Measurements from ENCODE around the gene PIP5K1B. TPM values are rescaled to one million over a fixed set of nuclear protein-coding genes. Genes with fewer than 3 reads are reported as not detected.
A peak's percentile ranks its signal among the peaks of the same experiment; 100 is the strongest.

Gene PIP5K1B
- total and polyA plus RNA-seq, 2 donors (not counting 1 experiment from before 2014, with no cell fraction given) = 11.8 to 24.1 TPM

DNA sequence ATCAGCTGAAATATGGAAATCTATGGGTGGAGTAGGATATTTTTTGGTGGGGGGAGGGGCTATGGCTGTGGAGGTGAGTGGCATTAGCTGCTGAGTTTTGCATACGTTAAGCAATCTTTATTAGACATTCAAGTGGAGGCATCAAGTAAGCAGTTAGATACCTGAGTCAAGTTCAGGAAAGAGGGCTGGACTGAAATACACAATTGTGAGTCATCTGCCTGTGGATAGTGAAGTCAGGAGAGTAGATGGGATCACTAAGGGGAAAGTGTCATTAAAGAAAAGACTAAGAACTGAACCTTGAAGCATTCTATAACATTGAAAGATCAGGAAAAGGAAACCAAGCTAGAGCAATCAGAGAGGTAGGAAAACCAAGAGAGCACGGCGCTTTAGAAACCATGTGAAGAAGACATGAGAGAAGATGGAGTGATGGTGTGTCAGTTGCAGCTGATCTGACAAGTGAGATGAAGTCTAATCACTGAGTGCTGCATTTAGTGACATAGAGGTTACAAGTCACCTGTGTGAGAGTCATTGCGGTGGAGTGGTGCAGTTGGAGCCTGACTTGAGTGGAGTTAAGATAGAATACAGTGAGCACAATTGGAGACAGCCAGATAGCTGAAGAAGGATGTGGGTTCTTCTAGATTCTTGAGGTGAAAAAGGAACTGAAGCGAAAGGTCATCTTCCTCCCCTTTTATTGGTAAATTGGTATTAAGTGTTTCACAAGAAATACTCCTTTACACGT is 88.7 kb downstream of the PIP5K1B start:
- no peaks in the 10 kb centered on the region for H3K27me3 Mint-ChIP-seq
- no peaks in the 10 kb centered on the region for H3K27me3 ChIP-seq (replicated peaks in 1 of 4; ENCODE audit: control extremely low read depth in 1 of 4, control insufficient read depth in 3 of 4, insufficient read depth in 4 of 4, low read length in 3 of 4)
- H3K4me3 Mint-ChIP-seq = no peak overlapping the region
- no peaks in the 10 kb centered on the region for H3K9me3 Mint-ChIP-seq (ENCODE audit: insufficient read depth)
- H3K79me2 ChIP-seq (ENCODE audit: control insufficient read depth, insufficient read depth, low read length) = peaks cover 68% of the 10 kb centered on the region
- peak overlapping the region in 1 of 2 donors; percentile 6 for H3K27ac ChIP-seq (ENCODE audit: low read length in 2 of 2)
- peak overlapping the region; percentile 25 for H3K4me2 ChIP-seq (replicated peaks; ENCODE audit: low read depth, low read length, poor library complexity, severe bottlenecking)
- peak; percentile 67 for ATAC-seq (ENCODE audit: low read depth)
- WGBS (ENCODE audit: insufficient coverage) = 63% methylated on average over 4 of the region's 6 CpGs
- CTCF ChIA-PET = interaction anchor here (0.6 to 1.0 kb wide), 3 partner anchors 9 to 67 kb away, joined by 3 read pairs; no protein-coding TSS in a partner anchor
- DNase-seq = peak; percentile 30
- TF ChIP-seq EZH2 (IDR thresholded peaks at IDR 0.05; ENCODE audit: borderline replicate concordance, insufficient read depth, low read depth, low read length, poor library complexity, severe bottlenecking) = no peak
- TF ChIP-seq, protein P1, sequence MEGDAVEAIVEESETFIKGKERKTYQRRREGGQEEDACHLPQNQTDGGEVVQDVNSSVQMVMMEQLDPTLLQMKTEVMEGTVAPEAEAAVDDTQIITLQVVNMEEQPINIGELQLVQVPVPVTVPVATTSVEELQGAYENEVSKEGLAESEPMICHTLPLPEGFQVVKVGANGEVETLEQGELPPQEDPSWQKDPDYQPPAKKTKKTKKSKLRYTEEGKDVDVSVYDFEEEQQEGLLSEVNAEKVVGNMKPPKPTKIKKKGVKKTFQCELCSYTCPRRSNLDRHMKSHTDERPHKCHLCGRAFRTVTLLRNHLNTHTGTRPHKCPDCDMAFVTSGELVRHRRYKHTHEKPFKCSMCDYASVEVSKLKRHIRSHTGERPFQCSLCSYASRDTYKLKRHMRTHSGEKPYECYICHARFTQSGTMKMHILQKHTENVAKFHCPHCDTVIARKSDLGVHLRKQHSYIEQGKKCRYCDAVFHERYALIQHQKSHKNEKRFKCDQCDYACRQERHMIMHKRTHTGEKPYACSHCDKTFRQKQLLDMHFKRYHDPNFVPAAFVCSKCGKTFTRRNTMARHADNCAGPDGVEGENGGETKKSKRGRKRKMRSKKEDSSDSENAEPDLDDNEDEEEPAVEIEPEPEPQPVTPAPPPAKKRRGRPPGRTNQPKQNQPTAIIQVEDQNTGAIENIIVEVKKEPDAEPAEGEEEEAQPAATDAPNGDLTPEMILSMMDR (IDR thresholded peaks at IDR 0.05) = no peak
- peaks cover 38% of the 10 kb centered on the region for H4K20me1 ChIP-seq (ENCODE audit: control insufficient read depth, insufficient read depth, low read length, poor library complexity, severe bottlenecking)
- peaks cover 21 to 34% of the 10 kb centered on the region in 2 donors for H3K4me1 ChIP-seq (ENCODE audit: control insufficient read depth in 2 of 2, insufficient read depth in 2 of 2, low read length in 2 of 2)
- POLR2A ChIA-PET = interaction anchor here (1.0 kb wide), 1 partner anchor 87 kb away, joined by 3 read pairs; no protein-coding TSS in a partner anchor
- H3K9me3 ChIP-seq (ENCODE audit: control extremely low read depth in 1 of 3, control insufficient read depth in 2 of 3, insufficient read depth in 1 of 3, low read length in 2 of 3) = no peaks in the 10 kb centered on the region
- peaks cover 4 to 12% of the 10 kb centered on the region in 2 experiments for H3K36me3 ChIP-seq (replicated peaks in 1 of 2; ENCODE audit: control extremely low read depth in 1 of 2, control insufficient read depth in 1 of 2, extremely low read depth in 1 of 2, insufficient read depth in 2 of 2, low read length in 1 of 2)
- peaks cover 26% of the 10 kb centered on the region for H3K4me1 Mint-ChIP-seq
- intact Hi-C loops (cut with micrococcal nuclease) = loop anchor here (2.0 kb wide), 1 partner anchor 13 kb away; a partner anchor contains a TSS
- no peak overlapping the region for H3K4me3 ChIP-seq (ENCODE audit: control extremely low read depth in 1 of 5, extremely low read depth in 1 of 5, insufficient read depth in 1 of 5, low read depth in 2 of 5, low read length in 4 of 5)
- H3K9ac ChIP-seq (ENCODE audit: low read length) = no peak overlapping the region
- H3K27ac Mint-ChIP-seq = no peak overlapping the region
- H2AFZ ChIP-seq (ENCODE audit: insufficient read depth, low read depth, low read length, poor library complexity, severe bottlenecking) = no peak overlapping the region

DNA sequence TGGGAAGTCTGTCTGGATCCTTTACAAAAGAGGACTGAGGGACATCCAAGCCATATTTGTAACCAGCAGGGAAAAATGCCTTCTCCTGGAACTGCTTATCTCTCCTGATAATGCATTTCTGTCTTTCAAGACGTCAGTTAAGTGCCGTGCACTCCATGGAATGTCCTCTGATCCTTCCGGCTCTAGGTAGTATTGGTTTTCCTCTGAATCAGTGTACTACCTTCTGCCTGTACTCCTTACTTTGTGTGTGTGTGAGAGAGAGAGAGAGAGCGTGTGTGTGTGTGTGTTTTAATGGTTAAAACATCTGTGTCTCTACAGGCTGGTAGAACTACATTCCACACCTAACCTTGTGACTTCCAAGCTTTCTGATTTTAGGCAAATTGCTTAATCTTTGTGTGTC is 89.9 kb downstream of the PIP5K1B start:
- H3K79me2 ChIP-seq (ENCODE audit: control insufficient read depth, insufficient read depth, low read length) = peaks cover 64% of the 10 kb centered on the region
- no peaks in the 10 kb centered on the region for H3K27me3 ChIP-seq (replicated peaks in 1 of 4; ENCODE audit: control extremely low read depth in 1 of 4, control insufficient read depth in 3 of 4, insufficient read depth in 4 of 4, low read length in 3 of 4)
- ATAC-seq (ENCODE audit: low read depth) (no peak), DNase-seq (no peak)
- H3K27ac Mint-ChIP-seq = no peak overlapping the region
- no peaks in the 10 kb centered on the region for H3K9me3 ChIP-seq (ENCODE audit: control extremely low read depth in 1 of 3, control insufficient read depth in 2 of 3, insufficient read depth in 1 of 3, low read length in 2 of 3)
- no peak overlapping the region for H3K4me2 ChIP-seq (replicated peaks; ENCODE audit: low read depth, low read length, poor library complexity, severe bottlenecking)
- H3K9ac ChIP-seq (ENCODE audit: low read length) = no peak overlapping the region
- intact Hi-C loops (cut with micrococcal nuclease) = loop anchor here (2.0 kb wide), 1 partner anchor 14 kb away; a partner anchor contains a TSS
- no CpG with 5 or more reads among the region's 4 CpGs for WGBS (ENCODE audit: insufficient coverage)
- TF ChIP-seq, protein P1 (IDR thresholded peaks at IDR 0.05) = no peak
- TF ChIP-seq EZH2 (IDR thresholded peaks at IDR 0.05; ENCODE audit: borderline replicate concordance, insufficient read depth, low read depth, low read length, poor library complexity, severe bottlenecking) = no peak
- CTCF ChIA-PET = no interaction called here
- H3K4me1 Mint-ChIP-seq = peaks cover 31% of the 10 kb centered on the region
- H3K4me3 ChIP-seq (ENCODE audit: control extremely low read depth in 1 of 5, extremely low read depth in 1 of 5, insufficient read depth in 1 of 5, low read depth in 2 of 5, low read length in 4 of 5) = no peak overlapping the region
- H4K20me1 ChIP-seq (ENCODE audit: control insufficient read depth, insufficient read depth, low read length, poor library complexity, severe bottlenecking) = peaks cover 33% of the 10 kb centered on the region
- peaks cover 21 to 34% of the 10 kb centered on the region in 2 donors for H3K4me1 ChIP-seq (ENCODE audit: control insufficient read depth in 2 of 2, insufficient read depth in 2 of 2, low read length in 2 of 2)
- H3K36me3 ChIP-seq (replicated peaks in 1 of 2; ENCODE audit: control extremely low read depth in 1 of 2, control insufficient read depth in 1 of 2, extremely low read depth in 1 of 2, insufficient read depth in 2 of 2, low read length in 1 of 2) = peaks cover 0 to under 1% of the 10 kb centered on the region in 2 experiments
- POLR2A ChIA-PET = interaction anchor here (1.0 kb wide), 1 partner anchor 88 kb away, joined by 3 read pairs; no protein-coding TSS in a partner anchor
- H3K4me3 Mint-ChIP-seq = no peak overlapping the region
- no peak overlapping the region for H3K27ac ChIP-seq (ENCODE audit: low read length in 2 of 2)
- no peaks in the 10 kb centered on the region for H3K27me3 Mint-ChIP-seq
- no peak overlapping the region for H2AFZ ChIP-seq (ENCODE audit: insufficient read depth, low read depth, low read length, poor library complexity, severe bottlenecking)
- H3K9me3 Mint-ChIP-seq (ENCODE audit: insufficient read depth) = no peaks in the 10 kb centered on the region

Data from B cell (primary cell).